ENCODE data around the gene MEF2C. TPM values are rescaled to one million over a fixed set of nuclear protein-coding genes. Genes with fewer than 3 reads are reported as not detected.

The MEF2C gene
- polyA plus RNA-seq, 1 donor (not counting 4 experiments of a cell fraction or from before 2014, with no cell fraction given): 0.10 TPM

GRCh38 chr5:88854769-88855168, 28.2 kb downstream of the MEF2C start:
- H3K9ac ChIP-seq (ENCODE audit: control insufficient read depth, extremely low read depth, insufficient read depth, low read length): no peak overlapping the region
- no peak overlapping the region for H2AFZ ChIP-seq (ENCODE audit: control insufficient read depth, low read length)
- no peaks in the 10 kb centered on the region for H3K4me1 ChIP-seq (ENCODE audit: control insufficient read depth, extremely low read depth, insufficient read depth, low read length)
- no peaks in the 10 kb centered on the region for H4K20me1 ChIP-seq (ENCODE audit: control insufficient read depth, extremely low read depth, insufficient read depth, low read length)
- no peaks in the 10 kb centered on the region for H3K27me3 ChIP-seq (ENCODE audit: control insufficient read depth, extremely low read depth, insufficient read depth, low read length)
- no peak overlapping the region for H3K4me2 ChIP-seq (ENCODE audit: control insufficient read depth, extremely low read depth, insufficient read depth, low read depth, low read length)
- H3K9me1 ChIP-seq (ENCODE audit: control insufficient read depth, extremely low read depth, insufficient read depth, low read length): no peaks in the 10 kb centered on the region
- H3K36me3 ChIP-seq (ENCODE audit: control insufficient read depth in 2 of 2, extremely low read depth in 1 of 2, insufficient read depth in 2 of 2, low read length in 2 of 2): no peaks in the 10 kb centered on the region
- H3K27ac ChIP-seq (ENCODE audit: control insufficient read depth, insufficient read depth, low read length): no peak overlapping the region
- no peak for TF ChIP-seq EZH2 (IDR thresholded peaks at IDR 0.05; ENCODE audit: low read length)
- no peak for TF ChIP-seq CTCF (optimal IDR thresholded peaks at IDR 0.05 in 1 of 3, IDR thresholded peaks at IDR 0.05 in 1 of 3, conservative IDR thresholded peaks at IDR 0.05 in 1 of 3; ENCODE audit: extremely low read depth in 1 of 3, insufficient read depth in 2 of 3, low read length in 3 of 3)
- no peak overlapping the region for H3K4me3 ChIP-seq (ENCODE audit: control insufficient read depth in 2 of 3, extremely low read depth in 1 of 3, insufficient read depth in 2 of 3, low read depth in 1 of 3, low read length in 3 of 3)
- FAIRE-seq (no peak), DNase-seq (ENCODE audit: low read depth, low spot score) (no peak)
- no peaks in the 10 kb centered on the region for H3K9me3 ChIP-seq (ENCODE audit: control insufficient read depth, low read depth, low read length)
- dilution Hi-C loops (cut with MboI; ENCODE audit: extremely low pct_ligation_motif_present, low sequenced_read_pairs): no loop called here
- no peaks in the 10 kb centered on the region for H3K79me2 ChIP-seq (ENCODE audit: control insufficient read depth, insufficient read depth, low read length)

- DNase-seq (ENCODE audit: low read depth, low spot score): no peak
- Histone ChIP-seq H4K20me1 (ENCODE audit: control insufficient read depth, extremely low read depth, insufficient read depth, low read length) (no peaks in the 10 kb centered on the region), H3K9me3 (ENCODE audit: control insufficient read depth, low read depth, low read length) (no peaks in the 10 kb centered on the region), H3K27ac (ENCODE audit: control insufficient read depth, insufficient read depth, low read length) (no peak overlapping the region), H3K9me1 (ENCODE audit: control insufficient read depth, extremely low read depth, insufficient read depth, low read length) (no peaks in the 10 kb centered on the region), H3K4me3 (ENCODE audit: control insufficient read depth in 2 of 3, extremely low read depth in 1 of 3, insufficient read depth in 2 of 3, low read depth in 1 of 3, low read length in 3 of 3) (no peak overlapping the region), H3K9ac (ENCODE audit: control insufficient read depth, extremely low read depth, insufficient read depth, low read length) (no peak overlapping the region), H2AFZ (ENCODE audit: control insufficient read depth, low read length) (no peak overlapping the region), H3K4me2 (ENCODE audit: control insufficient read depth, extremely low read depth, insufficient read depth, low read depth, low read length) (no peak overlapping the region), H3K27me3 (ENCODE audit: control insufficient read depth, extremely low read depth, insufficient read depth, low read length) (no peaks in the 10 kb centered on the region), H3K36me3 (ENCODE audit: control insufficient read depth in 2 of 2, extremely low read depth in 1 of 2, insufficient read depth in 2 of 2, low read length in 2 of 2) (no peaks in the 10 kb centered on the region), H3K79me2 (ENCODE audit: control insufficient read depth, insufficient read depth, low read length) (no peaks in the 10 kb centered on the region), H3K4me1 (ENCODE audit: control insufficient read depth, extremely low read depth, insufficient read depth, low read length) (no peaks in the 10 kb centered on the region)
- dilution Hi-C loops (cut with MboI; ENCODE audit: extremely low pct_ligation_motif_present, low sequenced_read_pairs): no loop called here
- TF ChIP-seq CTCF (optimal IDR thresholded peaks at IDR 0.05 in 1 of 3, IDR thresholded peaks at IDR 0.05 in 1 of 3, conservative IDR thresholded peaks at IDR 0.05 in 1 of 3; ENCODE audit: extremely low read depth in 1 of 3, insufficient read depth in 2 of 3, low read length in 3 of 3) (no peak), EZH2 (IDR thresholded peaks at IDR 0.05; ENCODE audit: low read length) (no peak)
- FAIRE-seq: no peak
Observed at GRCh38 chr5:88847420-88847819, 35.6 kb downstream of the MEF2C start.

All from keratinocyte (primary cell).